NCI-H2196 (cell line): Measurements from ENCODE around the gene PRSS57.
A peak's percentile ranks its signal among the peaks of the same experiment; 100 is the strongest.
"Not testable (repeated sequence)": the region's sequence is repeated elsewhere in the genome, so short reads cannot be mapped to it uniquely, and the experiment has no call there.

Experiments
- DNase-seq: peaks from one replicate; lab custom pipeline; 2025; ENCODE audit not compliant: unreplicated experiment; lab: John Stamatoyannopoulos, UW

PRSS57 gene

GRCh38 chr19:723714-724113 lies 28.5 kb upstream of the PRSS57 start:
- no peak for DNase-seq

GRCh38 chr19:723247-723646 lies 28.0 kb upstream of the PRSS57 start:
- no peak for DNase-seq

- DNase-seq = no peak
These were observed 27.4 kb upstream of the PRSS57 start for GRCh38 chr19:722553-723101.

- DNase-seq = no peak
These were observed 25.3 kb upstream of the PRSS57 start for GRCh38 chr19:720345-721160.

- DNase-seq = no peak
These were observed 24.5 kb upstream of the PRSS57 start for GRCh38 chr19:719636-720344.

- DNase-seq = no peak
These were observed 23.8 kb upstream of the PRSS57 start for GRCh38 chr19:718991-719512.

- no peak for DNase-seq
These were observed 23.1 kb upstream of the PRSS57 start for GRCh38 chr19:718251-718951.

- no peak for DNase-seq
These were observed 20.1 kb upstream of the PRSS57 start for GRCh38 chr19:715347-715746.

GRCh38 chr19:711254-711653 lies 16.0 kb upstream of the PRSS57 start:
- no peak for DNase-seq

- no peak for DNase-seq
These were observed 15.5 kb upstream of the PRSS57 start for GRCh38 chr19:710767-711166.

GRCh38 chr19:709965-710571 lies 14.8 kb upstream of the PRSS57 start:
- DNase-seq = no peak

GRCh38 chr19:709196-709964 lies 14.1 kb upstream of the PRSS57 start:
- no peak for DNase-seq

GRCh38 chr19:708154-709143 lies 13.2 kb upstream of the PRSS57 start, which contains the start of gene PALM:
Gene PALM, plus strand, starts transcription at chr19:708935. Its CDS starts 212 bp downstream, at chr19:709147.
- DNase-seq = peak; percentile 58

- no peak for DNase-seq
These were observed 9.1 kb upstream of the PRSS57 start for GRCh38 chr19:704447-704741.

- peak; percentile 78 for DNase-seq
These were observed 8.6 kb upstream of the PRSS57 start for GRCh38 chr19:703651-704446.

GRCh38 chr19:703329-703650 lies 8.0 kb upstream of the PRSS57 start:
- no peak for DNase-seq

- not testable (repeated sequence) for DNase-seq
These were observed 7.6 kb upstream of the PRSS57 start for GRCh38 chr19:702847-703246.

GRCh38 chr19:699885-700284 lies 4.6 kb upstream of the PRSS57 start:
- DNase-seq = not testable (repeated sequence)
